T-cell (primary cell): ENCODE results near the gene GPN2. TPM values are rescaled to one million over a fixed set of nuclear protein-coding genes. Genes with fewer than 3 reads are reported as not detected.
"Not testable (repeated sequence)": the region's sequence is repeated elsewhere in the genome, so short reads cannot be mapped to it uniquely, and the experiment has no call there.

ENCODE experiments used
- ATAC-seq, 4 experiments: fragments of 200-7000 bp in 3 of 4; fragments of 150-1000 bp in 1 of 4; cut with Tn5 transposase; replicated peaks in 1 of 4; 1 replicate in 3 of 4; 2 replicates in 1 of 4; pipeline ENCODE4 v1.10.0; 2021; ENCODE audit warnings: moderate library complexity in 3 of 4, mild to moderate bottlenecking in 2 of 4, moderate number of reproducible peaks in 1 of 4
- CTCF ChIA-PET, 2 donors: fragments of 300-600 bp; sonication (Branson Sonifier 250); formaldehyde crosslinking; loops; one replicate each; lab custom pipeline; 2022; ENCODE audit warnings: antibody characterized with exemption in 2 of 2; lab: Charles Lee
- POLR2A ChIA-PET, 2 donors: fragments of 300-600 bp; sonication (Branson Sonifier 250); formaldehyde crosslinking; loops; one replicate each; lab custom pipeline; 2022; ENCODE audit warnings: antibody characterized with exemption in 2 of 2; lab: Charles Lee
- DNase-seq, 35 experiments: peaks; one replicate each; pipeline versions ENCODE4 v3.0.0 to v3.0.0-alpha.2; 2013 to 2023
- H3K27ac ChIP-seq: one replicate; pipeline ENCODE4 v1.5.1; 2013; ENCODE audit warnings: low read length
- H3K27me3 ChIP-seq, 2 experiments: replicated peaks in 1 of 2; 1 replicate in 1 of 2; 2 replicates in 1 of 2; pipeline versions ENCODE4 v1.6.1 to v1.7.0; 2013; ENCODE audit warnings: low read length in 1 of 2, mixed read lengths in 1 of 2; ENCODE audit not compliant: control insufficient read depth in 2 of 2, insufficient read depth in 2 of 2; ENCODE audit errors: extremely low read depth in 1 of 2
- H3K36me3 ChIP-seq, 2 donors: 1 replicate in 1 of 2; 2 replicates in 1 of 2; pipeline versions ENCODE4 v1.6.1 to v1.7.0; 2013; ENCODE audit warnings: low read length in 1 of 2; ENCODE audit not compliant: control insufficient read depth in 2 of 2, insufficient read depth in 1 of 2; ENCODE audit errors: extremely low read depth in 1 of 2
- H3K4me1 ChIP-seq, 2 experiments: 1 replicate in 1 of 2; 2 replicates in 1 of 2; pipeline versions ENCODE4 v1.6.1 to v1.7.0; 2013; ENCODE audit warnings: low read length in 2 of 2, mixed read lengths in 1 of 2; ENCODE audit not compliant: insufficient read depth in 2 of 2, control insufficient read depth in 1 of 2; ENCODE audit errors: extremely low read depth in 1 of 2
- H3K4me3 ChIP-seq, 2 donors: 1 replicate in 1 of 2; 2 replicates in 1 of 2; pipeline versions ENCODE4 v1.5.1 to v1.7.0; 2013; ENCODE audit warnings: mild to moderate bottlenecking in 2 of 2, low read length in 1 of 2, moderate library complexity in 1 of 2; ENCODE audit not compliant: control insufficient read depth in 1 of 2; ENCODE audit errors: extremely low read depth in 1 of 2
- H3K9me3 ChIP-seq: 2 replicates; pipeline ENCODE4 v1.7.0; 2013
- H3K27ac Mint-ChIP-seq, 2 donors: one replicate each; pipeline ENCODE4 v1.8.0; 2020 to 2021; ENCODE audit warnings: mild to moderate bottlenecking in 2 of 2, mixed read lengths in 2 of 2
- H3K27me3 Mint-ChIP-seq, 2 donors: one replicate each; pipeline ENCODE4 v1.8.0; 2021 to 2022; ENCODE audit warnings: mixed read lengths in 2 of 2
- H3K36me3 Mint-ChIP-seq: one replicate; pipeline ENCODE4 v1.8.0; 2021; ENCODE audit warnings: mixed read lengths
- H3K4me1 Mint-ChIP-seq, 3 donors: one replicate each; pipeline ENCODE4 v1.8.0; 2020 to 2022; ENCODE audit warnings: mixed read lengths in 3 of 3, mild to moderate bottlenecking in 1 of 3
- H3K4me3 Mint-ChIP-seq, 3 donors: one replicate each; pipeline ENCODE4 v1.8.0; 2020 to 2022; ENCODE audit warnings: mild to moderate bottlenecking in 3 of 3, mixed read lengths in 3 of 3, moderate library complexity in 3 of 3
- H3K9me3 Mint-ChIP-seq, 3 donors: one replicate each; pipeline ENCODE4 v1.8.0; 2020 to 2022; ENCODE audit warnings: mixed read lengths in 3 of 3
- WGBS: methylation state at CpG from one replicate; pipeline ENCODE4 v1.1.5; 2013; ENCODE audit warnings: missing lambda C conversion rate; ENCODE audit not compliant: insufficient coverage; 5-methylcytosine and 5-hydroxymethylcytosine counted together
- total RNA-seq, 35 experiments: library from RNA in 6 of 35; stranded (reverse) in 6 of 35; fragments of 120-200 nt in 1 of 35; gene quantifications; one replicate each; pipeline versions ENCODE4 v1.2.1 to v1.2.4 and lab custom pipeline; 2013 to 2026

The GPN2 gene
- total RNA-seq, 5 donors from 2014 or later (not counting 1 experiment from before 2014, with no cell fraction given): 30.8 to 35.7 (median 32.7) TPM

GRCh38 chr1:26890467-26890796, 349 bp upstream of the GPN2 start:
- peaks cover 7 to 28% of the 10 kb centered on the region in 2 experiments for H3K4me1 ChIP-seq
- DNase-seq (peak in 1 of 35 experiments; percentile 8), ATAC-seq (peak; percentile 52 to 53 (median 52))
- 0% methylated on average over 3 of the region's 12 CpGs for WGBS
- ChIA-PET POLR2A (interaction anchor here (1.1 to 2.2 kb wide), 3 partner anchors 9 to 34 kb away, joined by 4 to 13 read pairs (median 8); partner anchors contain the start of gene GPATCH3 (in 2 of the 2)), CTCF (interaction anchor here in 1 of 2 donors (0.6 to 2.2 kb wide), 6 partner anchors 9 to 192 kb away, joined by 3 to 13 read pairs (median 6); partner anchors contain the start of gene GPATCH3)
- peaks cover 13 to 57% of the 10 kb centered on the region in 2 donors for H3K36me3 ChIP-seq
- no peaks in the 10 kb centered on the region for H3K27me3 Mint-ChIP-seq
- peak overlapping the region; percentile 89 for H3K27ac ChIP-seq
- H3K27me3 ChIP-seq: no peaks in the 10 kb centered on the region
- peaks cover 39% of the 10 kb centered on the region for H3K36me3 Mint-ChIP-seq
- H3K9me3 Mint-ChIP-seq: no peaks in the 10 kb centered on the region
- H3K27ac Mint-ChIP-seq: peak overlapping the region; percentile 93
- no peaks in the 10 kb centered on the region for H3K9me3 ChIP-seq
- peak overlapping the region; percentile 88 to 96 (median 95) for H3K4me3 Mint-ChIP-seq
- peak overlapping the region; percentile 80 to 93 for H3K4me3 ChIP-seq
- H3K4me1 Mint-ChIP-seq: peaks cover 28 to 35% (median 32%) of the 10 kb centered on the region in 3 donors

GRCh38 chr1:26888231-26888630, 1.9 kb downstream of the GPN2 start:
- Mint-ChIP-seq H3K27ac (peak overlapping the region; percentile 82 to 93), H3K9me3 (no peaks in the 10 kb centered on the region), H3K36me3 (peaks cover 43% of the 10 kb centered on the region), H3K27me3 (no peaks in the 10 kb centered on the region), H3K4me3 (peak overlapping the region; percentile 88 to 96 (median 95)), H3K4me1 (peaks cover 26 to 37% (median 36%) of the 10 kb centered on the region in 3 donors)
- POLR2A ChIA-PET: interaction anchor here in 1 of 2 donors (0.7 kb wide), 1 partner anchor 78 kb away, joined by 6 read pairs; no protein-coding TSS in a partner anchor
- Histone ChIP-seq H3K36me3 (peaks cover 8 to 59% of the 10 kb centered on the region in 2 donors), H3K4me1 (peaks cover 7 to 28% of the 10 kb centered on the region in 2 experiments), H3K27ac (no peak overlapping the region), H3K4me3 (no peak overlapping the region), H3K9me3 (no peaks in the 10 kb centered on the region), H3K27me3 (no peaks in the 10 kb centered on the region)
- CTCF ChIA-PET: no interaction called here
- no CpG with 5 or more reads among the region's 1 CpG for WGBS
- no peak for ATAC-seq
- no peak for DNase-seq

GRCh38 chr1:26887125-26887524, 3.0 kb downstream of the GPN2 start:
- Mint-ChIP-seq H3K27me3 (no peaks in the 10 kb centered on the region), H3K4me1 (peaks cover 26 to 37% (median 37%) of the 10 kb centered on the region in 3 donors), H3K36me3 (peaks cover 47% of the 10 kb centered on the region), H3K27ac (peak overlapping the region in 1 of 2 donors; percentile 23), H3K4me3 (peak overlapping the region in 2 of 3 donors; percentile 25 to 49), H3K9me3 (no peaks in the 10 kb centered on the region)
- Histone ChIP-seq H3K4me1 (peaks cover 7 to 28% of the 10 kb centered on the region in 2 experiments), H3K36me3 (peaks cover 12 to 59% of the 10 kb centered on the region in 2 donors), H3K27ac (no peak overlapping the region), H3K27me3 (no peaks in the 10 kb centered on the region), H3K9me3 (no peaks in the 10 kb centered on the region), H3K4me3 (no peak overlapping the region)
- ATAC-seq (no peak), DNase-seq (peak in 2 of 35 experiments; percentile 19 to 45)
- CTCF ChIA-PET: interaction anchor here (0.5 to 2.1 kb wide), 5 partner anchors 13 to 397 kb away, joined by 3 to 11 read pairs (median 6); partner anchors contain the start of gene GPATCH3 (in 1 of the 2)
- POLR2A ChIA-PET: interaction anchor here (0.6 to 1.0 kb wide), 4 partner anchors 11 to 276 kb away, joined by 3 to 11 read pairs (median 4); partner anchors contain the start of gene GPATCH3 (in 1 of the 2)
- WGBS: no CpG with 5 or more reads among the region's 1 CpG

- no peak overlapping the region for H3K27ac ChIP-seq
- ATAC-seq (no peak), DNase-seq (no peak)
- no peaks in the 10 kb centered on the region for H3K4me1 ChIP-seq
- H3K27me3 ChIP-seq: no peaks in the 10 kb centered on the region
- H3K36me3 Mint-ChIP-seq: peaks cover 48% of the 10 kb centered on the region
- ChIA-PET CTCF (interaction anchor here in 1 of 2 donors (1.0 kb wide), 1 partner anchor 50 kb away, joined by 3 read pairs; no protein-coding TSS in a partner anchor), POLR2A (interaction anchor here in 1 of 2 donors (0.7 kb wide), 1 partner anchor 75 kb away, joined by 6 read pairs; no protein-coding TSS in a partner anchor)
- no peak overlapping the region for H3K4me3 ChIP-seq
- 92% methylated on average over 5 of the region's 5 CpGs for WGBS
- peaks cover 12 to 82% of the 10 kb centered on the region in 2 donors for H3K36me3 ChIP-seq
- H3K4me1 Mint-ChIP-seq: peaks cover 6 to 11% (median 8%) of the 10 kb centered on the region in 3 donors
- no peaks in the 10 kb centered on the region for H3K9me3 ChIP-seq
- H3K4me3 Mint-ChIP-seq: no peak overlapping the region
- no peaks in the 10 kb centered on the region for H3K9me3 Mint-ChIP-seq
- H3K27ac Mint-ChIP-seq: no peak overlapping the region
- no peaks in the 10 kb centered on the region for H3K27me3 Mint-ChIP-seq
These were observed 7.2 kb downstream of the GPN2 start for GRCh38 chr1:26882696-26883463.

- not testable (repeated sequence) for DNase-seq, H3K4me1 Mint-ChIP-seq, H3K4me3 ChIP-seq, H3K9me3 Mint-ChIP-seq, H3K27ac Mint-ChIP-seq, H3K27me3 Mint-ChIP-seq, H3K27me3 ChIP-seq, H3K9me3 ChIP-seq, H3K4me3 Mint-ChIP-seq, H3K27ac ChIP-seq, H3K4me1 ChIP-seq, ATAC-seq
- WGBS: 94% methylated on average over 5 of the region's 6 CpGs
- H3K36me3 Mint-ChIP-seq: peaks cover 43% of the 10 kb centered on the region
- peaks cover 18 to 84% of the 10 kb centered on the region in 2 donors for H3K36me3 ChIP-seq
- CTCF ChIA-PET: interaction anchor here in 1 of 2 donors (0.5 to 1.6 kb wide), 3 partner anchors 9 to 274 kb away, joined by 3 to 6 read pairs (median 4); partner anchors contain the start of genes GPATCH3 and GPN2
- POLR2A ChIA-PET: interaction anchor here in 1 of 2 donors (0.6 kb wide), 1 partner anchor 71 kb away, joined by 3 read pairs; no protein-coding TSS in a partner anchor
These were observed 8.5 kb downstream of the GPN2 start for GRCh38 chr1:26881611-26882010.

- ChIA-PET CTCF (interaction anchor here (0.6 to 1.9 kb wide), 2 partner anchors 14 to 281 kb away, joined by 3 to 5 read pairs; no protein-coding TSS in a partner anchor), POLR2A (interaction anchor here in 1 of 2 donors (0.7 kb wide), 1 partner anchor 47 kb away, joined by 3 read pairs; no protein-coding TSS in a partner anchor)
- no peaks in the 10 kb centered on the region for H3K9me3 Mint-ChIP-seq
- no peak overlapping the region for H3K4me3 Mint-ChIP-seq
- peaks cover 0 to 2% (median 0%) of the 10 kb centered on the region in 3 donors for H3K4me1 Mint-ChIP-seq
- Histone ChIP-seq H3K4me1 (no peaks in the 10 kb centered on the region), H3K27ac (no peak overlapping the region), H3K27me3 (no peaks in the 10 kb centered on the region), H3K4me3 (no peak overlapping the region), H3K36me3 (peaks cover 15 to 76% of the 10 kb centered on the region in 2 donors), H3K9me3 (no peaks in the 10 kb centered on the region)
- peaks cover 39% of the 10 kb centered on the region for H3K36me3 Mint-ChIP-seq
- no peak for DNase-seq
- no peak for ATAC-seq
- no peaks in the 10 kb centered on the region for H3K27me3 Mint-ChIP-seq
- no peak overlapping the region for H3K27ac Mint-ChIP-seq
- whole genome bisulfite sequencing: 100% methylated on average over 1 of the region's 4 CpGs
These were observed 10.3 kb downstream of the GPN2 start for GRCh38 chr1:26879793-26880192.
